HG02571 (cell line): ENCODE data around the gene ARHGAP24.
"Not testable (repeated sequence)": the region's sequence is repeated elsewhere in the genome, so short reads cannot be mapped to it uniquely, and the experiment has no call there.

ENCODE experiments used
- ATAC-seq: cut with Tn5 transposase; IDR thresholded peaks from one replicate; pipeline ENCODE4 v1.9.1; 2021; ENCODE audit warnings: mild to moderate bottlenecking, moderate library complexity; ENCODE audit not compliant: unreplicated experiment

Gene ARHGAP24

GRCh38 chr4:85994576-85994975 lies 519.6 kb downstream of the ARHGAP24 start:
- ATAC-seq = no peak

- no peak for ATAC-seq
Observed at GRCh38 chr4:85995361-85995760, 520.4 kb downstream of the ARHGAP24 start.

DNA sequence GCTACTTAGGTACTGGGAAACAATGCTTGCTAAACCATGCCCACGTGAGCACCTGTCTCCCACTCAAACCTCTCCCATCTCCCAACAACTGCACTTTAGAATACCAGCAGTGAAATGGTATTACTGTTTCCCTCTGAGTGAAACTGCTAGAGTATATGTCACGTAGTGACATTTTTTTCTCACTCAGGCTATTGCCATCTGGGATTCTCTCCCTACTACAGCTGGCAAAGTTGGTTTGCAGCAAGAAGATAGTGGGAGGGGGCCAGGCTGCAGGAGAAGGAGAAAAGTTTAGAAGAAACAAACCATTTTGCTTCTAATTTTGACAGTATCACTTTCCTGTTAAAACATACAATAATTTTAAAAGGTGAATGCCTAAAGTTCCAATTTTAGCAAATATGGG lies 526.6 kb downstream of the ARHGAP24 start:
- ATAC-seq = no peak

DNA sequence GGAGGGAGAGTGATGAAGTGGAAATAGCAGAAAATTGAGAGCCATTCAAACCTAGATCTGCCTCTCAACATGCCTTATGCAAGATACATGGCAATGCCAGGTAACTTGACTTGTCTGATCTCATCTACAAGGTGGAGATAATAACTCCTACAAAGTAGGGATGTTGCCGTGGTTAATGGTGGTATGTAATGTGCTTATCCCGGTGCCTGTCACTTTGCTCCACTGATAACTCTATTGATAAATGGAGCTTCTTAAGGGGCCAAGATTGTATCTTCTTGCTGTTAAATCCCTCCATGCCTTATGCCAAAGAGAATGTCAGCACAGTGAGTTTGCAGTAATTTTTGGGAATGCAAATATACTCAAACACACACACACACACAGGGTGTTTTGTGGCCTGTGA lies 529.1 kb downstream of the ARHGAP24 start:
- no peak for ATAC-seq

DNA sequence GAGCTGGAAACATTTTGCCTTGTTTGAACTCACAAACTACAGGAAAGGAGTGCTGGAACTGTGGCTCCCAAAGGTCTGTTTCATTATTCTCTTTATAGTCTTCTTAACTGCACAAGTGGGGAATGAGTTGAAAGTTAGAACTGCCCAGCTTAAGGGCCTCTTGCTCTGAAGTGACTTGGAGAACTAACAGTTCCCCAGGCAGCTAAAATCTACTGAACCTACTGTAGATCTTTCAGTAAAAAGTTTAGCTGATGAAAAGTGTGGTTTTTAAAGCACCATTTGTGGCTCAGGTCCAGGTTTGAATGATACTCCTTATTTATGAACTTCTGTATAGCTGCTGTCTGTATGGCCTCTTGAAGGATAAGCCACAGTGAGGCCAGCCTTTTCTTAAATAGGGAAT lies 531.1 kb downstream of the ARHGAP24 start:
- no peak for ATAC-seq

GRCh38 chr4:86007042-86007441 lies 532.1 kb downstream of the ARHGAP24 start:
- no peak for ATAC-seq

DNA sequence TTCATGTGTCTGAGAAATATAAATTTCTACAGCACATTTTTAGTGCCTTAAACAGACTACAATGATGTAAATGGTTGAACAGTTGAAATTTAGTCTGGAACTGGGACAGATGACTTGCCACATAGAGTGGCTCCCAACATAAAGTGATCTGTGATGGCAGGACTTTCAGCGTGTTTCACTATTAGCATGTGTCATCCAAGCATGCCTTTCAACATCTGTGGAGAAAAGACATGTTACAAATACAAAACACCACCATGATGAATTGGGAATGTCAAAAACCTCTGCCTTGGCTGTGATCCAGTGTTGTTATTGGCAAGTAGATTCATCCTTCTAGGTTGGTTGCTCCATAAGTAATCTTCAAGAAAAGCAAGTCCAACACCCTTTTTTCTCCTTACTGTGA lies 536.2 kb downstream of the ARHGAP24 start:
- no peak for ATAC-seq

GRCh38 chr4:86013621-86014020 lies 538.7 kb downstream of the ARHGAP24 start:
- no peak for ATAC-seq

- peak; percentile 79 for ATAC-seq
Observed at GRCh38 chr4:86014599-86014998, 539.6 kb downstream of the ARHGAP24 start.

- no peak for ATAC-seq
Observed at GRCh38 chr4:86015412-86016350, 540.7 kb downstream of the ARHGAP24 start.

GRCh38 chr4:86019362-86019761 lies 544.4 kb downstream of the ARHGAP24 start:
- no peak for ATAC-seq

DNA sequence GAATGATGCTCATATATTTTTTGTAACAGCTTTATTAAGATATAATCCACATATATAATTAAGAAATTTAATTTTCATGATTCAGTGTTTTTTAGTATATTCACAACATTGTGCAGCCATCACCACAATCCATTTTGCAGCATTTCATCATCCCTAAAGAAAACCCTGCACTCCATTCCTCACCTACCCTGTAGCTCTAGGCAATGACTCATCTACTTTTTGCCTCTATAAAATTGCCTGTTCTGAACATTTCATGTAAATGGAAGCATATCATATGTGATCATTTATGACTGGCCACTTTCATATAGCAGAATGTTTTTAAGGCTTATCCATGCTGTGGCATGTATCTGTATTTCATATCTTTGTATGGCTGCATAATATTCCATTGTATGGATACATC lies 545.0 kb downstream of the ARHGAP24 start:
- ATAC-seq = no peak

DNA sequence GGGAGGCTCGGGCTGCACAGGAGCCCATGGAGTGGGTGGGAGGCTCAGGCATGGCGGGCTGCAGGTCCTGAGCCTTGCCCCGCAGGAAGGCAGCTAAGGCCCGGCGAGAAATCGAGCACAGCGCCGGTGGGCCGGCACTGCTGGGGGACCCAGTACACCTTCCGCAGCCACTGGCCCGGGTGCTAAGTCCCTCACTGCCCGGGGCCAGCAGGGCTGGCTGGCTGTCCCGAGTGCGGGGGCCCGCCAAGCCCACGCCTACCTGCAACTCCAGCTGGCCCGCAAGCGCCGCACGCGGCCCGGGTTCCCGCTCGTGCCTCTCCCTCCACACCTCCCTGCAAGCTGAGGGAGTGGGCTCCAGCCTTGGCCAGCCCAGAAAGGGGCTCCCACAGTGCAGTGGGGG lies 546.7 kb downstream of the ARHGAP24 start:
- not testable (repeated sequence) for ATAC-seq

GRCh38 chr4:86026720-86027119 lies 551.8 kb downstream of the ARHGAP24 start:
- no peak for ATAC-seq

- no peak for ATAC-seq
Observed at GRCh38 chr4:86031927-86032326, 557.0 kb downstream of the ARHGAP24 start.

- no peak for ATAC-seq
Observed at GRCh38 chr4:86032476-86033022, 557.6 kb downstream of the ARHGAP24 start.

- ATAC-seq = no peak
Observed at GRCh38 chr4:86033171-86033570, 558.2 kb downstream of the ARHGAP24 start.

- no peak for ATAC-seq
Observed at GRCh38 chr4:86034616-86035015, 559.7 kb downstream of the ARHGAP24 start.

DNA sequence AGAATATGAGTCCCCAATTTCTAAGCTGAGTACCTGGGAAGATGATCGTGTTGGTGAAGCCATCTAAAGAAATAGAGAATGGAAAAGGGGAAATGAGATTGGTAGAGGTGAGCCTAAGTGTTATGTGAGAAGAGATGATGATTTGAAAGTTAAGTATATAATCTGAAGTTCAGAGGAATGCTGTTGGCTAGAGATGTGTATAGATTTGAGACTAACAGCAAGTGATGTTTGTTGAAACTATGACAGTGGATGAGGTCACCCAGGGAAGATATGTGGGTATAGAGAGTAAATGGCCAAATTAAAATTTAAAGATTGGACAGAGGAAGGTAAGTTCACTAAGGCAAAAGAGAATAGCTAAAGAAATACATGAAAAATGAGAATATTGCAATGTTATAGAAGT lies 560.7 kb downstream of the ARHGAP24 start:
- ATAC-seq = no peak

- ATAC-seq = no peak
Observed at GRCh38 chr4:86036736-86037135, 561.8 kb downstream of the ARHGAP24 start.

DNA sequence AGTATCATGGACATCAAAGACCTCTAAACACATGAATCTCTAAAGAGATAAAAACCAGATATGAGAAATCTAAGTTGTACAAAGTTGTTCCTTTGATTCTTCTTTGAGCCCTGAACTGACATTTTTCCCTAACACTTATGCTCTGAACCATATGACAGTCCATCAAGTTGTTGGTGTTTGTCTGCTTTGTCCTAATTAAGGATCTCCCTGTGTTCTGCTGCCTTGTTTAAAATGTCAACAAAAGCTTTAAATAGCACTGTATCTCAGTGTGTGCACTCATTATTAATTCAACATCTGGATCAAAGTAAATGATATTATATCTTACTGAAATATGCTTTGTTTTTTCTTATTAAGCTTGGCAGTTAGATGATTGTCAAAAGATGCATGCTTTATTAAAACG lies 563.1 kb downstream of the ARHGAP24 start:
- no peak for ATAC-seq
